Measurements from ENCODE around the gene FEM1A.
"Not testable (repeated sequence)": the region's sequence is repeated elsewhere in the genome, so short reads cannot be mapped to it uniquely, and the experiment has no call there.

The FEM1A gene

DNA sequence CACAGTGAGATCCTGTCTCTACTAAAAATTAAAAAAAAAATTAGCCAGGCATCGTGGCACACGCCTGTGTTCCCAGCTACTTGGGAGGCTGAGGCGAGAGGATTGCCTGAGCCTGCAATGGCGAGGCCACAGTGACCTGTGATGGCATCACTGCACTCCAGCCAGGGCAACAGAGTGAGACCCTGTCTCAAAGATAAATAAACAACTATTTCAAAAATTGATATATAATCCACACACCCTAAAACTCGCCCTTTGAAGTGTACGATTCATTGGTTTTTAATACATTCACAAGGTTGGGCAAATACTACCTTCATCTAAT, 52.1 kb downstream of the FEM1A start:
- H3K4me2 ChIP-seq (ENCODE audit: insufficient read depth, low read length, poor library complexity, severe bottlenecking) = no peak overlapping the region
- DNase-seq (ENCODE audit: low spot score) = no peak
- H3K4me3 ChIP-seq (ENCODE audit: low read length in 2 of 2) = no peak overlapping the region
- no peak overlapping the region for H3K18ac ChIP-seq (ENCODE audit: low read length)
- H3K9ac ChIP-seq (ENCODE audit: low read depth, low read length, poor library complexity) = no peak overlapping the region
- H3K14ac ChIP-seq (ENCODE audit: low read length) = no peak overlapping the region
- H2BK12ac ChIP-seq (ENCODE audit: low read length) = no peak overlapping the region
- no peak overlapping the region for H3K23ac ChIP-seq (ENCODE audit: low read depth, low read length, poor library complexity)
- no peak overlapping the region for H4K8ac ChIP-seq (ENCODE audit: low read depth, low read length)
- H3K27ac ChIP-seq (replicated peaks; ENCODE audit: low read length) = no peak overlapping the region
- H4K91ac ChIP-seq (ENCODE audit: low read depth, low read length, poor library complexity) = no peak overlapping the region
- no peak overlapping the region for H2BK15ac ChIP-seq (ENCODE audit: low read length)
- H3K4me1 ChIP-seq (ENCODE audit: control insufficient read depth in 2 of 2, insufficient read depth in 1 of 2, low read depth in 1 of 2, low read length in 2 of 2) = no peaks in the 10 kb centered on the region
- H2BK120ac ChIP-seq (ENCODE audit: low read depth, low read length) = no peak overlapping the region
- no CpG with 5 or more reads among the region's 6 CpGs for WGBS, 2 donors (ENCODE audit: extremely low coverage in 2 of 2, insufficient read length in 2 of 2, insufficient replicate concordance in 1 of 2)
- peaks cover 35 to 75% of the 10 kb centered on the region in 2 donors for H3K36me3 ChIP-seq (replicated peaks in 1 of 2; ENCODE audit: control insufficient read depth in 2 of 2, insufficient read depth in 2 of 2, low read length in 2 of 2)
- no peaks in the 10 kb centered on the region for H3K27me3 ChIP-seq (ENCODE audit: control insufficient read depth in 3 of 3, insufficient read depth in 3 of 3, low read depth in 1 of 3, low read length in 3 of 3)
- no peak overlapping the region for H2AFZ ChIP-seq (ENCODE audit: low read length)
- H3K4ac ChIP-seq (ENCODE audit: low read length) = no peak overlapping the region
- H2AK5ac ChIP-seq (ENCODE audit: low read depth, low read length) = no peak overlapping the region
- no peaks in the 10 kb centered on the region for H3K9me3 ChIP-seq (replicated peaks in 1 of 2; ENCODE audit: control insufficient read depth in 2 of 2, insufficient read depth in 1 of 2, low read depth in 1 of 2, low read length in 2 of 2)
- H3K79me1 ChIP-seq (ENCODE audit: low read depth, low read length) = peaks cover 2% of the 10 kb centered on the region
- H2BK5ac ChIP-seq (ENCODE audit: low read length) = no peak overlapping the region

DNA sequence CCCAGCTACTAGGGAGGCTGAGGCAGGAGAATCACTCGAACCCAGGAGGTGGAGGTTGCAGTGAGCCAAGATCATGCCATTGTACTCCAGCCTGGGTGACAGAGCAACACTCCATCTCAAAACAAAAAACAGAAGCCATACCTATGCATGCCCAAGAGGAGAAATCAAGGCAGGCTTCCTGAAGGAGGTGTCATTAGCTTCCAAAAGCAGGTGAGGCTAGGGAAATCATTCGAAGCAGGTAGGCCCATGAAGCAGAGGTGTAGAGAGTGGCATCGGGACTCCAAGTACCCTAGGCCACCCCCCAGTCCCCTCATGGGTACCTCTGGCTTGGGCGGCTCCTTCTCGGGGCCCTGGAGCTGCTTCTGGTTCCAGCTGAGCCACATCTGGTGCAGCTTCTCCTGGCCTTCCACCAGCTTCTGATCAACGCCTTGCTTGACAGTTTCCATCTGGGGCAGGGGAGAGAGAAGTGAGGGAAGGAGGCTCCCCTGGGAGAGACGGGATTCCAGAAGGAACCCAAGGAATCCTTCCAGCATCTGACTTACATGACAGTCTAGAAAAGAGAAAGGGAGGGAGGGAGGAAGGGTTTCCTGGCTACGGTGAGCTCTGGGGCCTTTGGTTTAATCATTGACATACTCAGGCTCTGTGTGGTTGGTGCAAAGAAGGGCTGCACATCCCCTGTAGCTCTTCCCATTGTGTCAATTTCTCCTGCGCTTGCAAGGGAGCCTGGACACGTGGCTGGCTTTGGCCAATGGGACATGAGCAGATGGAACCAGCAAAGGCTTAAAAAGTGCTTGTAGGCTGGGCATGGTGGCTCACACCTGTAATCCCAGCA, 53.0 kb downstream of the FEM1A start:
- peaks cover 30 to 74% of the 10 kb centered on the region in 2 donors for H3K36me3 ChIP-seq (replicated peaks in 1 of 2; ENCODE audit: control insufficient read depth in 2 of 2, insufficient read depth in 2 of 2, low read length in 2 of 2)

DNA sequence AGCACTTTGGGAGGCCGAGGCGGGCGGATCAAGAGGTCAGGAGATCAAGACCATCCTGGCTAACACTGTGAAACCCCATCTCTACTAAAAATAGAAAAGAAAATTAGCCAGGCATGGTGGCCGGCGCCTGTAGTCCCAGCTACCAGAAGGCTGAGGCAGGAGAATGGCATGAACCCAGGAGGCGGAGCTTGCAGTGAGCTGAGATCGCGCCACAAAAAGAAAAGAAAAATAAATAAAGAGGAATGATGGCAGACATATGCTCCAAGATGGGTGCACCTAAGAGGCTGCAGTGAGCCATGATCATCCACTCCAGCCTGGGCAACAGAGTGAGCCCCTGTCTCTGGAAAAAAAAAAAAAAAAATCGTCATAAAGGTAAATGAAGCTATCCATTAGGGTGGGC, 54.4 kb downstream of the FEM1A start:
- WGBS, 2 donors (ENCODE audit: extremely low coverage in 2 of 2, insufficient read length in 2 of 2, insufficient replicate concordance in 1 of 2) = no CpG with 5 or more reads among the region's 9 CpGs
- not testable (repeated sequence) for H2BK12ac ChIP-seq (ENCODE audit: low read length); H2AFZ ChIP-seq (ENCODE audit: low read length); H3K23ac ChIP-seq (ENCODE audit: low read depth, low read length, poor library complexity); H3K9me3 ChIP-seq (replicated peaks in 1 of 2; ENCODE audit: control insufficient read depth in 2 of 2, insufficient read depth in 1 of 2, low read depth in 1 of 2, low read length in 2 of 2); H4K8ac ChIP-seq (ENCODE audit: low read depth, low read length); H3K27me3 ChIP-seq (ENCODE audit: control insufficient read depth in 3 of 3, insufficient read depth in 3 of 3, low read depth in 1 of 3, low read length in 3 of 3); H3K14ac ChIP-seq (ENCODE audit: low read length); H3K27ac ChIP-seq (replicated peaks; ENCODE audit: low read length); H3K4ac ChIP-seq (ENCODE audit: low read length); DNase-seq (ENCODE audit: low spot score); H3K9ac ChIP-seq (ENCODE audit: low read depth, low read length, poor library complexity); H4K91ac ChIP-seq (ENCODE audit: low read depth, low read length, poor library complexity); H2BK15ac ChIP-seq (ENCODE audit: low read length); H3K79me1 ChIP-seq (ENCODE audit: low read depth, low read length); H3K18ac ChIP-seq (ENCODE audit: low read length); H2BK120ac ChIP-seq (ENCODE audit: low read depth, low read length); H3K4me2 ChIP-seq (ENCODE audit: insufficient read depth, low read length, poor library complexity, severe bottlenecking); H2BK5ac ChIP-seq (ENCODE audit: low read length); H2AK5ac ChIP-seq (ENCODE audit: low read depth, low read length); H3K4me3 ChIP-seq (ENCODE audit: low read length in 2 of 2); H3K4me1 ChIP-seq (ENCODE audit: control insufficient read depth in 2 of 2, insufficient read depth in 1 of 2, low read depth in 1 of 2, low read length in 2 of 2)
- H3K36me3 ChIP-seq (replicated peaks in 1 of 2; ENCODE audit: control insufficient read depth in 2 of 2, insufficient read depth in 2 of 2, low read length in 2 of 2) = peaks cover 32 to 67% of the 10 kb centered on the region in 2 donors

More for the DNA sequence above, 53.0 kb downstream of the FEM1A start:
- H3K14ac ChIP-seq (ENCODE audit: low read length) = no peak overlapping the region
- H2BK5ac ChIP-seq (ENCODE audit: low read length) = no peak overlapping the region
- H3K9me3 ChIP-seq (replicated peaks in 1 of 2; ENCODE audit: control insufficient read depth in 2 of 2, insufficient read depth in 1 of 2, low read depth in 1 of 2, low read length in 2 of 2) = no peaks in the 10 kb centered on the region
- no peak overlapping the region for H2AK5ac ChIP-seq (ENCODE audit: low read depth, low read length)
- no peaks in the 10 kb centered on the region for H3K27me3 ChIP-seq (ENCODE audit: control insufficient read depth in 3 of 3, insufficient read depth in 3 of 3, low read depth in 1 of 3, low read length in 3 of 3)
- no CpG with 5 or more reads among the region's 10 CpGs for WGBS, 2 donors (ENCODE audit: extremely low coverage in 2 of 2, insufficient read length in 2 of 2, insufficient replicate concordance in 1 of 2)
- no peak overlapping the region for H4K8ac ChIP-seq (ENCODE audit: low read depth, low read length)
- no peak overlapping the region for H2BK15ac ChIP-seq (ENCODE audit: low read length)
- no peak overlapping the region for H3K18ac ChIP-seq (ENCODE audit: low read length)
- no peak overlapping the region for H3K23ac ChIP-seq (ENCODE audit: low read depth, low read length, poor library complexity)
- H3K4me3 ChIP-seq (ENCODE audit: low read length in 2 of 2) = no peak overlapping the region
- H3K4ac ChIP-seq (ENCODE audit: low read length) = no peak overlapping the region
- DNase-seq (ENCODE audit: low spot score) = no peak
- no peak overlapping the region for H2AFZ ChIP-seq (ENCODE audit: low read length)
- H3K4me1 ChIP-seq (ENCODE audit: control insufficient read depth in 2 of 2, insufficient read depth in 1 of 2, low read depth in 1 of 2, low read length in 2 of 2) = no peaks in the 10 kb centered on the region
- no peak overlapping the region for H4K91ac ChIP-seq (ENCODE audit: low read depth, low read length, poor library complexity)
- H2BK120ac ChIP-seq (ENCODE audit: low read depth, low read length) = no peak overlapping the region
- no peak overlapping the region for H3K27ac ChIP-seq (replicated peaks; ENCODE audit: low read length)
- H3K4me2 ChIP-seq (ENCODE audit: insufficient read depth, low read length, poor library complexity, severe bottlenecking) = no peak overlapping the region
- H3K79me1 ChIP-seq (ENCODE audit: low read depth, low read length) = peaks cover 2% of the 10 kb centered on the region
- no peak overlapping the region for H3K9ac ChIP-seq (ENCODE audit: low read depth, low read length, poor library complexity)
- no peak overlapping the region for H2BK12ac ChIP-seq (ENCODE audit: low read length)

DNA sequence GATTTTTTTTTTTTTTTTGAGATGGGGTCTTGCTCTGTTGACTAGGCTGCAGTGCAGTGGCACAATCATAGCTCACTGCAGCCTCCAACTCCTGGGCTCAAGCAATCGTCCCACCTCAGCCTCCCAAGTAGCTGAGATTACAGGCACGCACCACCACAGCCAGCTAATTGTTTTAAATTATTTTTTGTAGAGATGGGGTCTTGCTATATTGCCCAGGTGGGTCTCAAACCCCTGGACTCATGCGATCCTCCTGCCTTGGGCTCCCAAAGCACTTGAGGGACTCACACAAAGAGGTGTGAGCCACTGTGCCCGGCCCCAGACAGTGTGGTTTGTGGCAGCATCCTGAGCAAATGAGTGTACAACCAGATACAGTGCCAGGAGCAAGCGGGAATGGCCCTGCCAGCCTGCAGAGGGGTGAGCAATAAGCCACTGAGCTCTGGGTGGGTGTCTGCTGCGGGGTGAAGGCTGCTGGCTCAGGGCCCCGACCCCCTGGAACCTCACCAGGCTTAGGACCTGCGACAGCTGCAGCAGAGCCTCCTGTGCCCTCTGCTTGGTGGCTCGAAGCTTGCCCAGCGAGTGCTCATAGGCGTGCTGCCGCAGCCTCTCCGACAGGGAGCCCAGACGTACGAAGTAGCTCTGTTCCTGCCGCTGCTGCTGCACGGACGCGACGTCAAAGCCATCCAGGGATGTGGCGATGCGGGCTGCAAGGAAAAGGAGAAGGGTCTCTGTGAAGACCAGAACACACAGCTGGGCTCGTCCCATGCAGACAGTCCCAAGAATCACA, 55.8 kb downstream of the FEM1A start:
- H3K14ac ChIP-seq (ENCODE audit: low read length) = no peak overlapping the region
- H3K9me3 ChIP-seq (replicated peaks in 1 of 2; ENCODE audit: control insufficient read depth in 2 of 2, insufficient read depth in 1 of 2, low read depth in 1 of 2, low read length in 2 of 2) = no peaks in the 10 kb centered on the region
- no peak overlapping the region for H4K8ac ChIP-seq (ENCODE audit: low read depth, low read length)
- H4K91ac ChIP-seq (ENCODE audit: low read depth, low read length, poor library complexity) = no peak overlapping the region
- peak overlapping the region in 1 of 2 donors; percentile 22 for H3K4me3 ChIP-seq (ENCODE audit: low read length in 2 of 2)
- H2AFZ ChIP-seq (ENCODE audit: low read length) = no peak overlapping the region
- no peak overlapping the region for H2BK15ac ChIP-seq (ENCODE audit: low read length)
- H3K23ac ChIP-seq (ENCODE audit: low read depth, low read length, poor library complexity) = peak overlapping the region; percentile 85
- no peak overlapping the region for H3K18ac ChIP-seq (ENCODE audit: low read length)
- no peak for DNase-seq (ENCODE audit: low spot score)
- H3K4ac ChIP-seq (ENCODE audit: low read length) = no peak overlapping the region
- H3K36me3 ChIP-seq (replicated peaks in 1 of 2; ENCODE audit: control insufficient read depth in 2 of 2, insufficient read depth in 2 of 2, low read length in 2 of 2) = peaks cover 35 to 73% of the 10 kb centered on the region in 2 donors
- no peaks in the 10 kb centered on the region for H3K27me3 ChIP-seq (ENCODE audit: control insufficient read depth in 3 of 3, insufficient read depth in 3 of 3, low read depth in 1 of 3, low read length in 3 of 3)
- peak overlapping the region; percentile 77 for H3K9ac ChIP-seq (ENCODE audit: low read depth, low read length, poor library complexity)
- peaks cover 2% of the 10 kb centered on the region for H3K79me1 ChIP-seq (ENCODE audit: low read depth, low read length)
- H3K4me1 ChIP-seq (ENCODE audit: control insufficient read depth in 2 of 2, insufficient read depth in 1 of 2, low read depth in 1 of 2, low read length in 2 of 2) = no peaks in the 10 kb centered on the region
- H3K27ac ChIP-seq (replicated peaks; ENCODE audit: low read length) = no peak overlapping the region
- H2AK5ac ChIP-seq (ENCODE audit: low read depth, low read length) = no peak overlapping the region
- H2BK12ac ChIP-seq (ENCODE audit: low read length) = peak overlapping the region; percentile 97
- H2BK5ac ChIP-seq (ENCODE audit: low read length) = no peak overlapping the region
- WGBS, 2 donors (ENCODE audit: extremely low coverage in 2 of 2, insufficient read length in 2 of 2, insufficient replicate concordance in 1 of 2) = no CpG with 5 or more reads among the region's 23 CpGs
- no peak overlapping the region for H2BK120ac ChIP-seq (ENCODE audit: low read depth, low read length)
- H3K4me2 ChIP-seq (ENCODE audit: insufficient read depth, low read length, poor library complexity, severe bottlenecking) = no peak overlapping the region
